GM08714 (cell line): ENCODE data around the gene ZNF414.

Source experiments
- H3K4me3 ChIP-seq: fragments of 200-500 bp; sonication (Bioruptor generic); 2 replicates; pipeline ENCODE4 v1.5.1; 2014; ENCODE audit warnings: mild to moderate bottlenecking, low read length, inconsistent platforms
- ZNF274 ChIP-seq: IDR thresholded peaks from 2 replicates; pipeline ENCODE4 v1.6.1; 2012; ENCODE audit warnings: mild to moderate bottlenecking, low read depth, low read length

ZNF414 gene

GRCh38 chr19:8510589-8511115 is 3.3 kb downstream of the ZNF414 start:
- no peak overlapping the region for H3K4me3 ChIP-seq

GRCh38 chr19:8506402-8506957 is 7.5 kb downstream of the ZNF414 start:
- H3K4me3 ChIP-seq, result no peak overlapping the region
- no peak for TF ChIP-seq ZNF274

More at GRCh38 chr19:8510589-8511115, 3.3 kb downstream of the ZNF414 start:
- TF ChIP-seq ZNF274, result no peak

GRCh38 chr19:8505680-8506401 is 8.1 kb downstream of the ZNF414 start:
- TF ChIP-seq ZNF274, result no peak
- H3K4me3 ChIP-seq, result peak overlapping the region; percentile 47; the same call in 1 of the 2 replicates

- H3K4me3 ChIP-seq, result no peak overlapping the region
- no peak for TF ChIP-seq ZNF274
Observed at GRCh38 chr19:8504919-8505318, 9.0 kb downstream of the ZNF414 start.

- TF ChIP-seq ZNF274, result no peak
- no peak overlapping the region for H3K4me3 ChIP-seq
Observed at GRCh38 chr19:8504171-8504570, 9.8 kb downstream of the ZNF414 start.

- no peak for TF ChIP-seq ZNF274
- no peak overlapping the region for H3K4me3 ChIP-seq
Observed at GRCh38 chr19:8503510-8503909, 10.5 kb downstream of the ZNF414 start.

- no peak for TF ChIP-seq ZNF274
- H3K4me3 ChIP-seq, result no peak overlapping the region
Observed at GRCh38 chr19:8501981-8502380, 12.0 kb downstream of the ZNF414 start.

- TF ChIP-seq ZNF274, result no peak
Observed at GRCh38 chr19:8501516-8501915, 12.5 kb downstream of the ZNF414 start.

GRCh38 chr19:8500158-8500557 is 13.8 kb downstream of the ZNF414 start:
- no peak overlapping the region for H3K4me3 ChIP-seq
- TF ChIP-seq ZNF274, result no peak

More at GRCh38 chr19:8501516-8501915, 12.5 kb downstream of the ZNF414 start:
- no peak overlapping the region for H3K4me3 ChIP-seq

- TF ChIP-seq ZNF274, result no peak
- H3K4me3 ChIP-seq, result no peak overlapping the region
Observed at GRCh38 chr19:8499048-8499833, 14.7 kb downstream of the ZNF414 start.

- H3K4me3 ChIP-seq, result no peak overlapping the region
- TF ChIP-seq ZNF274, result no peak
Observed at GRCh38 chr19:8498295-8498694, 15.7 kb downstream of the ZNF414 start.

GRCh38 chr19:8494158-8494557 is 19.8 kb downstream of the ZNF414 start:
- TF ChIP-seq ZNF274, result no peak
- no peak overlapping the region for H3K4me3 ChIP-seq

- no peak for TF ChIP-seq ZNF274
Observed at GRCh38 chr19:8491574-8491973, 22.4 kb downstream of the ZNF414 start.

GRCh38 chr19:8490873-8491272 is 23.1 kb downstream of the ZNF414 start:
- no peak overlapping the region for H3K4me3 ChIP-seq
- no peak for TF ChIP-seq ZNF274

More at GRCh38 chr19:8491574-8491973, 22.4 kb downstream of the ZNF414 start:
- no peak overlapping the region for H3K4me3 ChIP-seq
